A549 (cell line): ENCODE results near the gene PROK2.

ENCODE experiments used
- CTCF ChIP-seq: fragments of >200 bp; sonication (Bioruptor Twin); formaldehyde crosslinking; IDR thresholded peaks from 3 replicates; pipeline ENCODE4 v1.5.1; 2016
- JUN ChIP-seq, 2 experiments: fragments of >200 bp; sonication (Bioruptor Twin); formaldehyde crosslinking; IDR thresholded peaks; 2 replicates in 1 of 2; 3 replicates in 1 of 2; pipeline ENCODE4 v1.6.1; 2016 to 2017
- MAFK ChIP-seq: fragments of 450-650 bp; IDR thresholded peaks from 2 replicates; pipeline ENCODE4 v1.6.1; 2014; ENCODE audit not compliant: partially characterized antibody
- MAX ChIP-seq: IDR thresholded peaks from 2 replicates; pipeline ENCODE4 v1.6.1; 2012
- POLR2A ChIP-seq: IDR thresholded peaks from 2 replicates; pipeline ENCODE4 v1.6.1; 2012; ENCODE audit warnings: mild to moderate bottlenecking, low read length
- RAD21 ChIP-seq, 2 experiments: fragments of >200 bp in 1 of 2; sonication (Bioruptor Twin) in 1 of 2; formaldehyde crosslinking in 1 of 2; IDR thresholded peaks in 1 of 2; conservative IDR thresholded peaks in 1 of 2; 2 replicates in 1 of 2; 3 replicates in 1 of 2; pipeline ENCODE4 v1.6.1; 2012 to 2018; ENCODE audit warnings: inconsistent platforms in 1 of 2
- RFX5 ChIP-seq: fragments of 450-650 bp; IDR thresholded peaks from 2 replicates; pipeline ENCODE4 v1.7.1; 2014; ENCODE audit warnings: antibody characterized with exemption, mild to moderate bottlenecking, moderate library complexity

- TF ChIP-seq POLR2A (no peak), RFX5 (no peak), MAFK (no peak), RAD21 (conservative IDR thresholded peaks at IDR 0.05 in 1 of 2, IDR thresholded peaks at IDR 0.05 in 1 of 2) (no peak), CTCF (no peak), JUN (IDR thresholded peaks at IDR 0.05) (no peak), MAX (no peak)
Measured at GRCh38 chr3:71754610-71755253, 30.2 kb downstream of the PROK2 start.
